ENCODE data around the gene OR1L1. TPM values are rescaled to one million over a fixed set of nuclear protein-coding genes. Genes with fewer than 3 reads are reported as not detected.
A peak's percentile ranks its signal among the peaks of the same experiment; 100 is the strongest.

The OR1L1 gene
- total and polyA plus RNA-seq, 2 donors (not counting 3 experiments of a cell fraction or from before 2014, with no cell fraction given), result not detected

- H3K4me2 ChIP-seq (ENCODE audit: insufficient read depth, low read length), result no peak overlapping the region
- dilution Hi-C loops (cut with MboI; ENCODE audit: extremely low pct_ligation_motif_present, low sequenced_read_pairs) (no loop called here), intact Hi-C loops (cut with micrococcal nuclease) (no loop called here)
- no peak overlapping the region for H3K27ac ChIP-seq (ENCODE audit: insufficient read depth, low read depth, low read length)
- no peaks in the 10 kb centered on the region for H3K9me3 ChIP-seq (replicated peaks; ENCODE audit: control insufficient read depth, insufficient read depth, low read length)
- TF ChIP-seq CTCF (IDR thresholded peaks at IDR 0.05; ENCODE audit: extremely low read depth in 1 of 2, insufficient read depth in 1 of 2, low read depth in 1 of 2, low read length in 2 of 2) (no peak), MYC (IDR thresholded peaks at IDR 0.05; ENCODE audit: low read depth, low read length) (no peak), JUN (IDR thresholded peaks at IDR 0.05; ENCODE audit: borderline replicate concordance, insufficient read depth, insufficient read length, low read depth) (no peak), GATA2 (IDR thresholded peaks at IDR 0.05; ENCODE audit: insufficient read depth, insufficient read length, low read depth, low read length) (no peak), POLR2AphosphoS5 (IDR thresholded peaks at IDR 0.05; ENCODE audit: insufficient read depth, low read depth, low read length) (no peak), MAX (IDR thresholded peaks at IDR 0.05; ENCODE audit: insufficient read depth, insufficient read length) (no peak), FOS (IDR thresholded peaks at IDR 0.05; ENCODE audit: borderline replicate concordance, insufficient read depth, low read length) (no peak)
- ChIA-PET POLR2A (no interaction called here), CTCF (interaction anchor here (0.6 to 1.0 kb wide), 3 partner anchors 20 to 638 kb away, joined by 3 read pairs; no protein-coding TSS in a partner anchor)
- DNase-seq (ENCODE audit: low read depth, low spot score) (peak; percentile 84), FAIRE-seq (peak; percentile 28)
- no TSS peak for BruUV-seq (replicated peaks)
- H2AFZ ChIP-seq (ENCODE audit: low read depth, low read length), result no peak overlapping the region
- no peaks in the 10 kb centered on the region for H3K27me3 ChIP-seq (ENCODE audit: control insufficient read depth in 2 of 2, insufficient read depth in 2 of 2, low read length in 2 of 2)
- no peak overlapping the region for H3K4me3 ChIP-seq (replicated peaks in 1 of 3; ENCODE audit: insufficient read depth in 1 of 3, low read depth in 1 of 3, low read length in 3 of 3)
- peaks cover 5% of the 10 kb centered on the region for H3K4me1 ChIP-seq (ENCODE audit: control insufficient read depth, extremely low read depth, insufficient read depth, low read length)
- no peaks in the 10 kb centered on the region for H4K20me1 ChIP-seq (replicated peaks; ENCODE audit: control insufficient read depth, extremely low read depth, insufficient read depth, low read length)
- H3K9ac ChIP-seq (replicated peaks; ENCODE audit: extremely low read depth, insufficient read depth, low read length), result no peak overlapping the region
- H3K9me1 ChIP-seq (replicated peaks; ENCODE audit: control insufficient read depth, extremely low read depth, insufficient read depth, low read length), result no peaks in the 10 kb centered on the region
- H3K36me3 ChIP-seq (ENCODE audit: control insufficient read depth in 2 of 2, extremely low read depth in 1 of 2, insufficient read depth in 2 of 2, low read length in 2 of 2), result no peaks in the 10 kb centered on the region
- no peaks in the 10 kb centered on the region for H3K79me2 ChIP-seq (ENCODE audit: control insufficient read depth, insufficient read depth, low read length)
Observed at GRCh38 chr9:122656378-122656777, 5.1 kb upstream of the OR1L1 start.
